HL-60 (cell line): ENCODE measurements around the gene SMURF1.

Experiments used
- DNase-seq, 2 experiments: peaks; one replicate each; pipeline ENCODE4 v3.0.0-alpha.2; 2010 to 2020; ENCODE audit warnings: low read depth in 1 of 2, low spot score in 1 of 2
- H3K27ac ChIP-seq: fragments of 250-450 bp; sonication (Bioruptor Pico); replicated peaks from 2 replicates; pipeline ENCODE4 v1.5.1; 2020; ENCODE audit warnings: mild to moderate bottlenecking, moderate library complexity
- H3K27me3 ChIP-seq: fragments of 250-450 bp; sonication (Bioruptor Pico); 2 replicates; pipeline ENCODE4 v1.5.1; 2021; ENCODE audit warnings: mild to moderate bottlenecking, moderate library complexity; ENCODE audit not compliant: insufficient read depth, poor library complexity, severe bottlenecking
- H3K4me3 ChIP-seq: replicated peaks from 2 replicates; pipeline ENCODE4 v1.5.1; 2011; ENCODE audit warnings: mild to moderate bottlenecking, control low read depth, low read length; ENCODE audit not compliant: insufficient read depth
- GABPA ChIP-seq: IDR thresholded peaks from 2 replicates; pipeline ENCODE4 v1.6.1; 2012; ENCODE audit warnings: low read depth
- POLR2AphosphoS5 ChIP-seq: IDR thresholded peaks from 2 replicates; pipeline ENCODE4 v1.6.1; 2012; ENCODE audit warnings: low read depth
- REST ChIP-seq: IDR thresholded peaks from 2 replicates; pipeline ENCODE4 v1.6.1; 2012; ENCODE audit warnings: low read depth; ENCODE audit not compliant: insufficient replicate concordance
- SPI1 ChIP-seq: IDR thresholded peaks from 2 replicates; pipeline ENCODE4 v1.6.1; 2012; ENCODE audit warnings: low read depth, mild to moderate bottlenecking, borderline replicate concordance
- long read RNA-seq: library from polyadenylated mRNA; unstranded; transcript quantifications from one replicate; pipeline ENCODE4 v2.0.0, GENCODE V29; 2020
- TF ChIP-seq, protein P1 (sequence below): IDR thresholded peaks from one replicate; pipeline ENCODE4 v1.5.1; 2011; ENCODE audit warnings: low read length, control low read depth, inconsistent platforms; ENCODE audit not compliant: insufficient read depth

Gene SMURF1
- long read RNA-seq, partial matches to known transcripts, result 2 of 5 reads
- long read RNA-seq, other reads (novel, unspliced or antisense), result 3 of 5 reads

DNA sequence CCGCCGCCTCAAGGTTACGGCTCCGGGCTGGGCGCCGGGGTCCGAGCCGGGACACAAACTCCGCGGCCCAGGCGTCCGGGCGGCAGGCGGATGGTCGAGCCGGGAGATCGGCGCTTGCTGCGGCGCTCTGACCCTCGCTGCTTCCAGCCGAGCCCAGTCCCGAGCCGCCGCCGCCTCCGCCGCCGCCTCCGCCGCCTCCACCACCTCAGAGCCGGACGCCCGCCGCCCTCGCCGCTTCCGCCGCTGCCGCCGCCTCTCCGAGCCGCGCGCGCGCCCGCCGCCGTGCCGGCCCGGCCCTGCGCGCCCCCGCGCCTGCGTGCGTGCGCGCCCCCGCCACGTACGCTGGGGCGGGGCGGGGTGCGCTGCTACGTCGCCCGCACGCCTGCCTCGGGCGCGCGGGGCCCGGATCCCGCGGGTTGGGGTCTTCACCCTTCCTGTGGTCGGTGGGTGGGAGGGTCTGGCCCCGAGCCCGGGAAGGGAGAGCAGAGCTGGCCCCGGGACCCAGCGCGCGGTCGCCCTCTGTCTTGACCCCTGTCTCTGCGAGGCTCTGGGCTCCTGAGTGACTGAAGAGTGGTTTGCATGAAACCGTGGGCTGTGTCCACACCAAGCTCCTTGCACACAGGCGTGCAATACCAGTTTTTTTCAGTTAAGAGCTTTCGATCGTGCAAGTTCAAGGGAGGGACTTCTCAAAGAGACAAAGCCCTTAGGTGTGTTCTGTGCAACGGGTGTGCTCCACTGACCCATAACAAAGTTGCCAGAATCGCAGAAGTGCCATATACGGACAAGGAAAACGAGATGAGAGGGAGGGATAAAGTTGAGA lies at the start of gene SMURF1:
Gene SMURF1, minus strand, starts transcription at position 256 of the 820 bp plus-strand sequence. CDS start 328 bp downstream, outside the sequence.
- DNase-seq, result peak in 1 of 2 experiments; percentile 50
- no peaks in the 10 kb centered on the region for H3K27me3 ChIP-seq
- peak within 1 kb of the TSS; percentile 86 for H3K27ac ChIP-seq
- TF ChIP-seq GABPA (no peak), POLR2AphosphoS5 (peak; percentile 67)
- H3K4me3 ChIP-seq, result peak within 1 kb of the TSS; percentile 78

DNA sequence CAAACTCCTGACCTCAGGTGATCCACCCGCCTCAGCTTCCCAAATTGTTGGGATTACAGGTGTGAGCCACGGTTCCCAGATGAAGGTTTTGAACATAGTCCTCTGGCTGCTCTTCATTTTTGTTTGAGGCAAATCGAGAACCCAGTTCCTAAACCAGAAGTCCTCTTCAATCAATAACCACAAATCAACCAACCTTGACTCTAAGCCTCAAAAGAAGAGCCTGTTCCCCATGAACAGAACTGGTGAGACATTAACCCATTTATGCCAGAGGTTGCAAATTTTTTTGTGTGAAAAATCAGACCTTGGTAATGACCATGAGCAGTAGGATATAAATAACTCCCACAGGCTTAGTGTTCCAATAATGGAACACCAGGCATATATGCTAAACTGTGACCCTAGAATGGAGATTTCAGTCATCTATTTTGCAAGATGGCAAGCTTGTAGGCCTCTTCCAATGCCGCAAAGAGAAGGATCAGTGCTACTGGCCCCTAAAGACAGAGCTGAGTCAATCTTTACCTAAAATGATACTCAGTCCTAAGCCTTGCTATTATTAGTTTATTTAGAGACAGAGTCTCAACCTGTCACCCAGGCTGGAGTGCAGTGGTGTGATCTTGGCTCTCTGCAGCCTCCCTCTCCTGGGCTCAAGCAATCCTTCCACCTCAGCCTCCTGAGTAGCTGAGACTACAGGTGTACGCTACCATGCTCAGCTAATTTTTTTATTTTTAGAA lies 48.1 kb upstream of the SMURF1 start:
- TF ChIP-seq POLR2AphosphoS5 (no peak), REST (no peak), SPI1 (no peak), GABPA (no peak)
- TF ChIP-seq, protein P1, sequence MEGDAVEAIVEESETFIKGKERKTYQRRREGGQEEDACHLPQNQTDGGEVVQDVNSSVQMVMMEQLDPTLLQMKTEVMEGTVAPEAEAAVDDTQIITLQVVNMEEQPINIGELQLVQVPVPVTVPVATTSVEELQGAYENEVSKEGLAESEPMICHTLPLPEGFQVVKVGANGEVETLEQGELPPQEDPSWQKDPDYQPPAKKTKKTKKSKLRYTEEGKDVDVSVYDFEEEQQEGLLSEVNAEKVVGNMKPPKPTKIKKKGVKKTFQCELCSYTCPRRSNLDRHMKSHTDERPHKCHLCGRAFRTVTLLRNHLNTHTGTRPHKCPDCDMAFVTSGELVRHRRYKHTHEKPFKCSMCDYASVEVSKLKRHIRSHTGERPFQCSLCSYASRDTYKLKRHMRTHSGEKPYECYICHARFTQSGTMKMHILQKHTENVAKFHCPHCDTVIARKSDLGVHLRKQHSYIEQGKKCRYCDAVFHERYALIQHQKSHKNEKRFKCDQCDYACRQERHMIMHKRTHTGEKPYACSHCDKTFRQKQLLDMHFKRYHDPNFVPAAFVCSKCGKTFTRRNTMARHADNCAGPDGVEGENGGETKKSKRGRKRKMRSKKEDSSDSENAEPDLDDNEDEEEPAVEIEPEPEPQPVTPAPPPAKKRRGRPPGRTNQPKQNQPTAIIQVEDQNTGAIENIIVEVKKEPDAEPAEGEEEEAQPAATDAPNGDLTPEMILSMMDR, result no peak
- no peak overlapping the region for H3K4me3 ChIP-seq
- H3K27me3 ChIP-seq, result no peaks in the 10 kb centered on the region
- no peak for DNase-seq
- H3K27ac ChIP-seq, result no peak overlapping the region

- H3K27ac ChIP-seq, result no peak overlapping the region
- DNase-seq, result no peak
These were observed 46.6 kb upstream of the SMURF1 start for GRCh38 chr7:99190359-99191009.

More at GRCh38 chr7:99190359-99191009, 46.6 kb upstream of the SMURF1 start:
- TF ChIP-seq REST, result no peak
- no peak for TF ChIP-seq SPI1
- TF ChIP-seq, protein P1, result no peak
- no peak for TF ChIP-seq GABPA
- TF ChIP-seq POLR2AphosphoS5, result no peak
- no peak overlapping the region for H3K4me3 ChIP-seq
- H3K27me3 ChIP-seq, result no peaks in the 10 kb centered on the region
